Measurements from ENCODE around the gene TSNAX. TPM values are rescaled to one million over a fixed set of nuclear protein-coding genes. Genes with fewer than 3 reads are reported as not detected.

Gene TSNAX
- total RNA-seq, 1 experiment from 2014 or later, result 47.1 TPM

DNA sequence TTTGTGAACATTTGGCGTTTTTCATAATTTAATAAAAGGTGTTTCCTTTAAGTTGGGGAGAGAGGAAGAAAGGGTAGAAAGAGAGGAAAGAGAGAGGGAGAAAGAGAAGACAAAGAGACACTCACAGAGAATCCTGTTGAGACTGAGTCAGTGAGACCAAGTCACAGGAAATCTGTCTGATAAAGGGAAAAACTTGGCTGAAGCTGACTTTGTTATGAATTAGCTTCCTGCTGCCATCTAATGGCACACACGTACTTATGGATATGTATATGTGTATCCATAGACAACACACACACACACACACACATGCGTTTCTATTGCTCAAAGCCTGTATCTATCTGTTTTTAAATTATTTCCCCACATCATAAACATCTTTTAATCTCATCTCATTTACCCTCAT is 55.6 kb downstream of the TSNAX start (continued):
- no peak for TF ChIP-seq YY1 (IDR thresholded peaks at IDR 0.05; ENCODE audit: extremely low read depth, insufficient replicate concordance, low read depth, low read length)
- TF ChIP-seq, protein P1, sequence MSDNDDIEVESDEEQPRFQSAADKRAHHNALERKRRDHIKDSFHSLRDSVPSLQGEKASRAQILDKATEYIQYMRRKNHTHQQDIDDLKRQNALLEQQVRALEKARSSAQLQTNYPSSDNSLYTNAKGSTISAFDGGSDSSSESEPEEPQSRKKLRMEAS (IDR thresholded peaks at IDR 0.05), result no peak

DNA sequence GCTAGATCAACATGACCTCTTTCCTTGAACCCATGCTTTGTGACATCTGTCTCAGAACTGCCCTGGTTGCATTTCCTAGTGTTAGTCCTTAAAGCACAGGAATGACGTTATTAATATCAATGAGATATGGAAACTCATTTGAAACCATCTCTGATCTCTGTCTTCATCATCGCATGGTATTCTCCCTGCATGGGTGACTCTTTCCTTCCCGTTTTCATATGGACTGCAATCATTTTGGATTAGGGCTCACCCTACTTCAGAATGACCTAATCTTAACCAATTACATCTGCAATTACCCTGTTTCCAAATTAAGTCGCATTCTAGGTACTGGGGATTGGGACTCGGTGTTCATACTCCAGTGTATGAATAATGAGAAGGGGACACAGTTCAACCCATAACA is 56.5 kb downstream of the TSNAX start:
- Histone ChIP-seq H3K9ac (ENCODE audit: low read length) (no peak overlapping the region), H3K9me2 (ENCODE audit: insufficient read depth) (no peaks in the 10 kb centered on the region), H3K9me3 (ENCODE audit: control insufficient read depth in 1 of 2, insufficient read depth in 1 of 2, low read depth in 1 of 2, low read length in 2 of 2) (no peaks in the 10 kb centered on the region), H3K27me3 (ENCODE audit: insufficient read depth, low read length) (no peaks in the 10 kb centered on the region), H3K27ac (ENCODE audit: low read depth, low read length) (no peak overlapping the region), H3K79me2 (ENCODE audit: insufficient read depth, low read length) (no peaks in the 10 kb centered on the region), H3K4me2 (ENCODE audit: low read length) (no peak overlapping the region), H3K4me1 (ENCODE audit: control insufficient read depth in 1 of 2, insufficient read depth in 2 of 2, low read length in 2 of 2) (no peaks in the 10 kb centered on the region), H4K20me1 (ENCODE audit: insufficient read depth) (no peaks in the 10 kb centered on the region), H3K36me3 (ENCODE audit: control insufficient read depth in 1 of 2, insufficient read depth in 2 of 2, low read length in 2 of 2) (no peaks in the 10 kb centered on the region), H3K4me3 (replicated peaks in 1 of 2; ENCODE audit: low read depth in 1 of 2, low read length in 2 of 2) (no peak overlapping the region), H2AFZ (ENCODE audit: low read depth, low read length, poor library complexity, severe bottlenecking) (no peak overlapping the region)
- ChIA-PET POLR2A (interaction anchor here (1.3 kb wide), 1 partner anchor 247 kb away, joined by 3 read pairs; the partner anchor contains the start of genes EXOC8 and SPRTN), RAD21 (ENCODE audit: low non-redundant PET in 1 of 2, low total read pairs in 2 of 2, uncharacterized antibody in 2 of 2, unreplicated experiment in 2 of 2) (no interaction called here), CTCF (interaction anchor here (1.1 to 1.4 kb wide), 2 partner anchors 8 to 228 kb away, joined by 3 to 7 read pairs; no protein-coding TSS in a partner anchor)
- TF ChIP-seq, protein P2, sequence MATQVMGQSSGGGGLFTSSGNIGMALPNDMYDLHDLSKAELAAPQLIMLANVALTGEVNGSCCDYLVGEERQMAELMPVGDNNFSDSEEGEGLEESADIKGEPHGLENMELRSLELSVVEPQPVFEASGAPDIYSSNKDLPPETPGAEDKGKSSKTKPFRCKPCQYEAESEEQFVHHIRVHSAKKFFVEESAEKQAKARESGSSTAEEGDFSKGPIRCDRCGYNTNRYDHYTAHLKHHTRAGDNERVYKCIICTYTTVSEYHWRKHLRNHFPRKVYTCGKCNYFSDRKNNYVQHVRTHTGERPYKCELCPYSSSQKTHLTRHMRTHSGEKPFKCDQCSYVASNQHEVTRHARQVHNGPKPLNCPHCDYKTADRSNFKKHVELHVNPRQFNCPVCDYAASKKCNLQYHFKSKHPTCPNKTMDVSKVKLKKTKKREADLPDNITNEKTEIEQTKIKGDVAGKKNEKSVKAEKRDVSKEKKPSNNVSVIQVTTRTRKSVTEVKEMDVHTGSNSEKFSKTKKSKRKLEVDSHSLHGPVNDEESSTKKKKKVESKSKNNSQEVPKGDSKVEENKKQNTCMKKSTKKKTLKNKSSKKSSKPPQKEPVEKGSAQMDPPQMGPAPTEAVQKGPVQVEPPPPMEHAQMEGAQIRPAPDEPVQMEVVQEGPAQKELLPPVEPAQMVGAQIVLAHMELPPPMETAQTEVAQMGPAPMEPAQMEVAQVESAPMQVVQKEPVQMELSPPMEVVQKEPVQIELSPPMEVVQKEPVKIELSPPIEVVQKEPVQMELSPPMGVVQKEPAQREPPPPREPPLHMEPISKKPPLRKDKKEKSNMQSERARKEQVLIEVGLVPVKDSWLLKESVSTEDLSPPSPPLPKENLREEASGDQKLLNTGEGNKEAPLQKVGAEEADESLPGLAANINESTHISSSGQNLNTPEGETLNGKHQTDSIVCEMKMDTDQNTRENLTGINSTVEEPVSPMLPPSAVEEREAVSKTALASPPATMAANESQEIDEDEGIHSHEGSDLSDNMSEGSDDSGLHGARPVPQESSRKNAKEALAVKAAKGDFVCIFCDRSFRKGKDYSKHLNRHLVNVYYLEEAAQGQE (IDR thresholded peaks at IDR 0.05; ENCODE audit: low read depth), result no peak
- TF ChIP-seq CBX3 (IDR thresholded peaks at IDR 0.05; ENCODE audit: low read depth) (no peak), ZFX (IDR thresholded peaks at IDR 0.05) (no peak), TCF7L2 (IDR thresholded peaks at IDR 0.05; ENCODE audit: borderline replicate concordance, extremely low read depth, insufficient read depth, insufficient read length) (no peak), SRF (IDR thresholded peaks at IDR 0.05; ENCODE audit: low read depth) (no peak), YY1 (IDR thresholded peaks at IDR 0.05; ENCODE audit: extremely low read depth, insufficient replicate concordance, low read depth, low read length) (no peak), EZH2phosphoT487 (IDR thresholded peaks at IDR 0.05; ENCODE audit: borderline replicate concordance) (no peak), CEBPB (IDR thresholded peaks at IDR 0.05; ENCODE audit: low read depth) (no peak), FOSL1 (IDR thresholded peaks at IDR 0.05; ENCODE audit: low read depth) (no peak), ELF1 (IDR thresholded peaks at IDR 0.05; ENCODE audit: borderline replicate concordance, low read depth) (no peak), RAD21 (IDR thresholded peaks at IDR 0.05; ENCODE audit: low read depth) (no peak), POLR2AphosphoS5 (IDR thresholded peaks at IDR 0.05; ENCODE audit: low read depth, low read length) (no peak), EZH2 (IDR thresholded peaks at IDR 0.05) (no peak), JUND (IDR thresholded peaks at IDR 0.05) (no peak), POLR2A (IDR thresholded peaks at IDR 0.05; ENCODE audit: borderline replicate concordance, extremely low read depth, insufficient read depth, insufficient read length) (no peak), EGR1 (IDR thresholded peaks at IDR 0.05; ENCODE audit: low read depth) (no peak)
- TF ChIP-seq, protein P3, sequence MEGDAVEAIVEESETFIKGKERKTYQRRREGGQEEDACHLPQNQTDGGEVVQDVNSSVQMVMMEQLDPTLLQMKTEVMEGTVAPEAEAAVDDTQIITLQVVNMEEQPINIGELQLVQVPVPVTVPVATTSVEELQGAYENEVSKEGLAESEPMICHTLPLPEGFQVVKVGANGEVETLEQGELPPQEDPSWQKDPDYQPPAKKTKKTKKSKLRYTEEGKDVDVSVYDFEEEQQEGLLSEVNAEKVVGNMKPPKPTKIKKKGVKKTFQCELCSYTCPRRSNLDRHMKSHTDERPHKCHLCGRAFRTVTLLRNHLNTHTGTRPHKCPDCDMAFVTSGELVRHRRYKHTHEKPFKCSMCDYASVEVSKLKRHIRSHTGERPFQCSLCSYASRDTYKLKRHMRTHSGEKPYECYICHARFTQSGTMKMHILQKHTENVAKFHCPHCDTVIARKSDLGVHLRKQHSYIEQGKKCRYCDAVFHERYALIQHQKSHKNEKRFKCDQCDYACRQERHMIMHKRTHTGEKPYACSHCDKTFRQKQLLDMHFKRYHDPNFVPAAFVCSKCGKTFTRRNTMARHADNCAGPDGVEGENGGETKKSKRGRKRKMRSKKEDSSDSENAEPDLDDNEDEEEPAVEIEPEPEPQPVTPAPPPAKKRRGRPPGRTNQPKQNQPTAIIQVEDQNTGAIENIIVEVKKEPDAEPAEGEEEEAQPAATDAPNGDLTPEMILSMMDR (IDR thresholded peaks at IDR 0.05 in 2 of 3, conservative IDR thresholded peaks at IDR 0.05 in 1 of 3; ENCODE audit: borderline replicate concordance in 1 of 3, insufficient read depth in 1 of 3, low read depth in 2 of 3, low read length in 2 of 3), result no peak
- TF ChIP-seq, protein P4, sequence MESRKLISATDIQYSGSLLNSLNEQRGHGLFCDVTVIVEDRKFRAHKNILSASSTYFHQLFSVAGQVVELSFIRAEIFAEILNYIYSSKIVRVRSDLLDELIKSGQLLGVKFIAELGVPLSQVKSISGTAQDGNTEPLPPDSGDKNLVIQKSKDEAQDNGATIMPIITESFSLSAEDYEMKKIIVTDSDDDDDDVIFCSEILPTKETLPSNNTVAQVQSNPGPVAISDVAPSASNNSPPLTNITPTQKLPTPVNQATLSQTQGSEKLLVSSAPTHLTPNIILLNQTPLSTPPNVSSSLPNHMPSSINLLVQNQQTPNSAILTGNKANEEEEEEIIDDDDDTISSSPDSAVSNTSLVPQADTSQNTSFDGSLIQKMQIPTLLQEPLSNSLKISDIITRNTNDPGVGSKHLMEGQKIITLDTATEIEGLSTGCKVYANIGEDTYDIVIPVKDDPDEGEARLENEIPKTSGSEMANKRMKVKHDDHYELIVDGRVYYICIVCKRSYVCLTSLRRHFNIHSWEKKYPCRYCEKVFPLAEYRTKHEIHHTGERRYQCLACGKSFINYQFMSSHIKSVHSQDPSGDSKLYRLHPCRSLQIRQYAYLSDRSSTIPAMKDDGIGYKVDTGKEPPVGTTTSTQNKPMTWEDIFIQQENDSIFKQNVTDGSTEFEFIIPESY (IDR thresholded peaks at IDR 0.05; ENCODE audit: extremely low read depth, insufficient replicate concordance, low read length), result no peak
- TF ChIP-seq, protein P1 (IDR thresholded peaks at IDR 0.05), result no peak
- DNase-seq (ENCODE audit: low read depth, low spot score) (no peak), ATAC-seq (no peak)
- intact Hi-C loops (cut with micrococcal nuclease), result no loop called here
- no TSS peak for BruUV-seq (replicated peaks)
